GM18505 (cell line): ENCODE measurements around the gene PKHD1.

Source experiments
- ATAC-seq: cut with Tn5 transposase; IDR thresholded peaks from one replicate; pipeline ENCODE4 v1.9.1; 2021; ENCODE audit not compliant: unreplicated experiment
- POLR2A ChIP-seq: IDR thresholded peaks from 4 replicates; pipeline ENCODE4 v1.6.1; 2011; ENCODE audit warnings: borderline replicate concordance; ENCODE audit not compliant: insufficient read depth, insufficient read length; ENCODE audit errors: extremely low read depth

The PKHD1 gene

DNA sequence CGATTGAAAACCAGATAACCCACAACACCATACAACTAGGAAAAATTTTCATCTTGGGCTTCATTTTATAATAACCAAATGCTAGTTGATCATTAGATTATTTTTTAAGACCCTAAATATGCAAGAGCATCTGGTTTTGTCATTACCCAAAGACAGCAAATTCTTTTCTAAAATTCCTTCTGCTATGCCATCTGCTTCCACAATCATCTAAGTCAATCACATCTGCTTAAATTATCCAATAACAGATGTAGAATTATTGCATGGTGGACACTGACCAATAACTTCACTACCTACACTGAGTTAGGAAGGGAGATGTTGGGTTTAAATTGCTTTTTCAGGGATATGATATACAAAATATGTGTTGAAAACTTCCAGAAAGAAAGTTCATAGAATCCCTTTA, 41.9 kb downstream of the PKHD1 start:
- no peak for ATAC-seq
- no peak for TF ChIP-seq POLR2A

DNA sequence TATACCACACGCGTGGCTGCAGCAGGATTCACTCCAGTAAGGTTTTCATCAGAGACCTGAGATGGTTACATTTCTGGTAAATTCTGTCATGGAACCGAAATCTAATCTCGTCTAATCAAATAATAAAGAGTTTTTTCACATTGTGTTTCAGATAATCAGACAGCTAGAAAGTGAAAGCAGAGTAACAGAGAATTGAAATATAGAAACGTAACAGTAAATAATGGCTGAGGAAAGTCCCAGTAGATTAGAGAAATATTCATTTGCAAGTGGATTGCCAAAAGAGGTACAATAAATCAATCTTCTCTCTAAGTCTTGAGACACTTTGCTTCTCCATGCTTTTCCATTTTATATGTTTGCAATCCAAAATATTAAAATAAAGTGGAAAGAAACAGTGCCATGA, 42.4 kb downstream of the PKHD1 start:
- TF ChIP-seq POLR2A, result no peak
- no peak for ATAC-seq

- no peak for ATAC-seq
- no peak for TF ChIP-seq POLR2A
Measured at GRCh38 chr6:52042141-52042885, 45.1 kb downstream of the PKHD1 start.

DNA sequence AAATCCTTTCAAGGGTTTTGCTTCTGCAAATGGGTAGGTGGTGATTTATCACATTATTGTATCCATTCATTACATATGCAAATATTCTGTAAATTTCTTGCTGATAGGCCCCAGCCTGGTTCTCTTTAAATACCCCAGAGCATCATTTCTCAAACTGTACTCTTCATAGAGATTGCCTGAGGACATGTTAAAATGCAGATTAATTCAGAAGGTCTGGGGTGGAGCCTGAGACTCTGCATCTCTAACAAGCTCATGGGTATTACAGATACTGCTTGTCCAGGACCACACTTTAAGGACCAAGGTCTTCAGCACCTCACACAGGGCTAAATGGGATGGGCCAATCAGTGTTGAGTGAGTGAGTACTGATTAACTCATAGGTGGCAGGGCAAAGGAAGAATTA, 46.3 kb downstream of the PKHD1 start:
- no peak for ATAC-seq
- TF ChIP-seq POLR2A, result no peak

DNA sequence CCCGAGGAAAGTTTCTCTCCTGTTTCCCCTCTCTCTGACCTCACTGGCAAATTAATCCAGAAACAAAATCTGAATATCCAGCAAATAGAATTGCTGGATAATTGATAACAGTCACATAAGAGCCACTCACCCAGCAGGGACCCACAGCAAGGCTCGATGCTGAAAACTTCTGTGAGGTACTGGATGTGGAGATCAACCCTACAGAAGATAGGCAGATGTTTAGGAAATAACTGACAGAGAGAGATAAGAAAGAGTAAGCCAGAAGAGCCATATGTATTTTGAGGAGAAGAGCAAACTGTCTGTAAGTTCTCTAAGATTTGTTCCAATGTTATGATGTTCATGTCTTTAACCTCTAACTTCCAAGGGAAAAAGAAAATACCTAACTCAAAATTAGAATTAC, 59.7 kb downstream of the PKHD1 start:
- no peak for TF ChIP-seq POLR2A
- ATAC-seq, result no peak

GRCh38 chr6:52024451-52025068, 62.9 kb downstream of the PKHD1 start:
- TF ChIP-seq POLR2A, result no peak
- ATAC-seq, result no peak

DNA sequence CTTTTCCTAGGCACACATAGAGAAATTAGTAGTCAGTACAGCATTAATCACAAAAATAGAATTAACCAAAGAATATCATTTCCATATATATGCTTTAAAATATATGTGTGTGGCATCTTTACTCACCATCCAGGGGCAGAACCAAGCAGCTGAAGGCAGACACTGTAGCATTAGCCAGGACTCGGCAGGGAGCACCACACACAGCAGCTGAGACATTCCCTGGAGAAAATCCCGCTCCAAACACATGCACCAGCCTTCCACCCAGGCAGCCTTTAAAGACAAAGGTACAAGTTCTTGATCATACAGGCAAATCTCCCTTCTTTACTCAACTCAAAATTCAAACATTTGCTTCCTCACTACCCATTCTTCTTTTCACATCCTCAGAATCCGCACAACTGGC, 64.7 kb downstream of the PKHD1 start:
- TF ChIP-seq POLR2A, result no peak
- ATAC-seq, result no peak

DNA sequence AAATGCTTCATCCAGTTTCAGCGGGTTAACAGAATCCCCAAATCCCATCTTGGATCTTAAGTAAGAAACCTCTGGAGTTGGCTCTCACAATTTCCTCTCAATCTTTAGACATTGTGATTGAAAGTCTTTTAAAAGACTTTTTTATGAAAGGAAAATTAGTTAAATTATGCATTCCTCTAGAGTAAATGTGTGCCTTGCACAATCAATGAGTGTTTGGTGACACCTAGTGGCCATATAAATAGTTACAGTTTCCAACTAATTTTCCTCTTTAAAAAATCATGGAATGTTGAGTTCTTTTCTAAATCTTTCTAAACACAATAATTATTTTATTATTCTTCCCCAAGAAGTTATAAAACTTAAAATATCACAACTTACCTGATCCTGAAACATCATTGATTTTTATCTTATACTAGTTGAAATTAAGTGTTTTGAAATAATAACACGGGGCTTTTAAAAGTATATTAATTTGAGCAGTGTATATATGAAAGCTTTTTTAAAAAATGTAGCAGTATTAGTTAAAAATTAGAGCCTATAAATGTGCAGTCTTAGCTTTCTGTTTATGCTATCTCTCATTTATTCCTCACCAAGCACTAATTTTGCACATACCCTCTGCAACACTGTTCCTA, 66.4 kb downstream of the PKHD1 start:
- ATAC-seq, result no peak
- TF ChIP-seq POLR2A, result no peak

DNA sequence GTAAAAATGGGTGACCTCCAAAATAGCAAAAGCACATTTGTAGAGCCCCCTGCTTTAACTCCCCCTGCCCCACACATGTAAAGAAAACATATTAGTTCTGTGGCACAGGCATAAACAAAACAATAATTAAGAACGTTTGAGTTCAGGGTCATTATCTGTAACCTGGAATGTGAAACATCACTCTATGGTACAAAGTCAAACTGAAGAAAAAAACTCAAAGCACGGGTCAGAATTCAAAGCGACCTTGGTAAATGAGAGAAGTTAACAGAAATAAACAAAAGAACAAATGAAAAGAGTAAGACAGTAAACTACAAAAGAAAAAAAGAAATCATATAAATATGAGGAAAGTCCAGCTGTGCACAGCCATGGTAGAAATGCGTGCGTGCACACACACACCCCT, 67.5 kb downstream of the PKHD1 start:
- ATAC-seq, result no peak
- TF ChIP-seq POLR2A, result no peak

GRCh38 chr6:52019092-52019491, 68.3 kb downstream of the PKHD1 start:
- TF ChIP-seq POLR2A, result no peak
- ATAC-seq, result no peak

- no peak for TF ChIP-seq POLR2A
- ATAC-seq, result peak; percentile 45
Measured at GRCh38 chr6:52016915-52017748, 70.3 kb downstream of the PKHD1 start.

DNA sequence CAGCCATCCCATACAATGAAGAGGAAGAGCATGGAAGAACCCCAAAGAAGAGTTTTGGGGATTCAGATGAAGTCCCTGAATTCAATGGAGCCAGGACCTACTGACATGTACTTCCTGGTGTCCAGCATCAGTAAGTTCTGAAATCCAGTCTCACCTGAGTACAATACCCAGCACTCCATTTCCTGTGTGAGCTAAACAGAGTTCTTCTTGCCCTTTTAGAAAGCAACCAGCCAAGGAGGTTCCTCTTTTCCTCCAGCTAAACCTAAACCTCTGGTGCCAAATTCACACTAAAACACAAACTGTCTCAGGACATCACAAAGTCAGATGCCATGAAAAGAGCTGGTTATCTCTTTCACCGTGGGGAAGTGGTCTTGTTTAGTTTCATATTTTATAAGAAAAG, 71.5 kb downstream of the PKHD1 start:
- ATAC-seq, result no peak
- TF ChIP-seq POLR2A, result no peak

DNA sequence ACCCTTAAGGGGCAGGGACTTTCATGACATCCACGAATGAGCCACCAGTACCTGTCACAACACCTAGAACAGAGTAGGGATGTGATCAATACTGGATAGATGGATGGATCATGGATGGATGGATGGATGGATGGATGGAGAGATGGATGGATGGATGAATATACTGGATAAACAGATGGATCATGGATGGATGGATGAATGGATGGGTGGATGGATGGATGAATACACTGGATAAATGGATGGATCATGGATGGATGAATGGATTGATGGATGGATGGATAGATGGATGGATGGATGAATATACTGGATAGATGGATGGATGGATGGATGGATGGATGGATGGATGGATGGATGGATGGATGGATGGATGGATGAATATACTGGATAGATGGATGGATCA, 73.0 kb downstream of the PKHD1 start:
- TF ChIP-seq POLR2A, result no peak
- ATAC-seq, result no peak
